Thoracic aorta (tissue), 2 donors: ENCODE results near the gene SSBP3. TPM values are rescaled to one million over a fixed set of nuclear protein-coding genes. Genes with fewer than 3 reads are reported as not detected.

Source experiments
- ATAC-seq: fragments of 150-250 bp; one replicate; pipeline ENCODE4 v1.8.0; 2017; ENCODE audit warnings: low read depth; ENCODE audit not compliant: insufficient number of reproducible peaks, low FRiP score
- DNase-seq: peaks from one replicate; pipeline ENCODE4 v3.0.0-alpha.2; 2020; ENCODE audit warnings: low spot score
- H3K27ac ChIP-seq, 2 donors: fragments of 200-600 bp; sonication (generic); 1 replicate in 1 of 2; 2 replicates in 1 of 2; pipeline ENCODE4 v1.5.1; 2016; ENCODE audit warnings: mild to moderate bottlenecking in 2 of 2, moderate library complexity in 2 of 2
- H3K27me3 ChIP-seq: fragments of 200-600 bp; sonication (generic); replicated peaks from 2 replicates; pipeline ENCODE4 v1.6.0; 2016; ENCODE audit warnings: mild to moderate bottlenecking; ENCODE audit not compliant: insufficient read depth
- H3K36me3 ChIP-seq: fragments of 200-600 bp; sonication (generic); one replicate; pipeline ENCODE4 v1.5.1; 2016
- H3K4me1 ChIP-seq, 2 donors: fragments of 200-600 bp; sonication (generic); 1 replicate in 1 of 2; 2 replicates in 1 of 2; pipeline versions ENCODE4 v1.5.1 to v1.6.0; 2016; ENCODE audit warnings: low read depth in 2 of 2, mild to moderate bottlenecking in 1 of 2; ENCODE audit not compliant: control insufficient read depth in 1 of 2
- H3K4me3 ChIP-seq: fragments of 200-600 bp; sonication (generic); 2 replicates; pipeline ENCODE4 v1.5.1; 2016; ENCODE audit warnings: mild to moderate bottlenecking
- H3K9me3 ChIP-seq: fragments of 200-600 bp; sonication (generic); 2 replicates; pipeline ENCODE4 v1.5.1; 2016
- CTCF ChIP-seq: fragments of 200-600 bp; sonication (generic); IDR thresholded peaks from one replicate; pipeline ENCODE4 v1.5.1; 2019; ENCODE audit warnings: antibody characterized with exemption
- total RNA-seq, 2 donors: library from RNA; depleted of rRNA; stranded (reverse); fragments of >200 nt; gene quantifications; one replicate each; pipeline versions ENCODE4 v1.1.0 to v1.2.3, GENCODE V29; 2016

Gene SSBP3
- total RNA-seq, 2 donors from 2014 or later = 33.4 to 87.1 TPM

- Histone ChIP-seq H3K4me3 (no peak overlapping the region), H3K27me3 (no peaks in the 10 kb centered on the region), H3K9me3 (no peaks in the 10 kb centered on the region), H3K27ac (no peak overlapping the region), H3K4me1 (peaks cover 3 to 13% of the 10 kb centered on the region in 2 donors), H3K36me3 (no peaks in the 10 kb centered on the region)
- TF ChIP-seq CTCF = no peak
- no peak for DNase-seq
- ATAC-seq = no peak
Observed at GRCh38 chr1:54410359-54410758, 4.2 kb upstream of the SSBP3 start.

- Histone ChIP-seq H3K27ac (no peak overlapping the region), H3K9me3 (no peaks in the 10 kb centered on the region), H3K36me3 (no peaks in the 10 kb centered on the region), H3K4me1 (peaks cover 8 to 18% of the 10 kb centered on the region in 2 donors), H3K4me3 (no peak overlapping the region), H3K27me3 (no peaks in the 10 kb centered on the region)
- DNase-seq (no peak), ATAC-seq (no peak)
- no peak for TF ChIP-seq CTCF
Observed at GRCh38 chr1:54409156-54410142, 3.3 kb upstream of the SSBP3 start.

GRCh38 chr1:54408147-54409066 lies 2.2 kb upstream of the SSBP3 start:
- Histone ChIP-seq H3K36me3 (no peaks in the 10 kb centered on the region), H3K4me1 (peaks cover 15 to 28% of the 10 kb centered on the region in 2 donors), H3K4me3 (peak overlapping the region; percentile 96), H3K27ac (peak overlapping the region; percentile 69 to 75), H3K9me3 (no peaks in the 10 kb centered on the region), H3K27me3 (no peaks in the 10 kb centered on the region)
- no peak for ATAC-seq
- no peak for TF ChIP-seq CTCF
- no peak for DNase-seq

- H3K36me3 ChIP-seq = no peaks in the 10 kb centered on the region
- DNase-seq = peak; percentile 22
- no peak for TF ChIP-seq CTCF
Observed at GRCh38 chr1:54407404-54408146, 1.4 kb upstream of the SSBP3 start.

More at GRCh38 chr1:54407404-54408146, 1.4 kb upstream of the SSBP3 start:
- Histone ChIP-seq H3K4me3 (peak overlapping the region; percentile 96), H3K4me1 (peaks cover 20 to 36% of the 10 kb centered on the region in 2 donors), H3K9me3 (no peaks in the 10 kb centered on the region), H3K27ac (peak overlapping the region; percentile 69 to 75), H3K27me3 (no peaks in the 10 kb centered on the region)
- peak; percentile 81 for ATAC-seq
